PC-3 (cell line): ENCODE data around the gene RNU2-63P.
"Not testable (repeated sequence)": the region's sequence is repeated elsewhere in the genome, so short reads cannot be mapped to it uniquely, and the experiment has no call there.

Source experiments
- EZH2 ChIP-seq: fragments of 300-600 bp; sonication (generic); IDR thresholded peaks from one replicate; pipeline ENCODE4 v1.6.1; 2017; ENCODE audit warnings: antibody characterized with exemption, mild to moderate bottlenecking, low read length; ENCODE audit not compliant: unreplicated experiment
- TF ChIP-seq, protein P1 (sequence below): fragments of 300-600 bp; sonication (generic); conservative IDR thresholded peaks from 2 replicates; pipeline ENCODE4 v1.5.1; 2017; ENCODE audit warnings: antibody characterized with exemption, low read depth, mild to moderate bottlenecking, low read length

DNA sequence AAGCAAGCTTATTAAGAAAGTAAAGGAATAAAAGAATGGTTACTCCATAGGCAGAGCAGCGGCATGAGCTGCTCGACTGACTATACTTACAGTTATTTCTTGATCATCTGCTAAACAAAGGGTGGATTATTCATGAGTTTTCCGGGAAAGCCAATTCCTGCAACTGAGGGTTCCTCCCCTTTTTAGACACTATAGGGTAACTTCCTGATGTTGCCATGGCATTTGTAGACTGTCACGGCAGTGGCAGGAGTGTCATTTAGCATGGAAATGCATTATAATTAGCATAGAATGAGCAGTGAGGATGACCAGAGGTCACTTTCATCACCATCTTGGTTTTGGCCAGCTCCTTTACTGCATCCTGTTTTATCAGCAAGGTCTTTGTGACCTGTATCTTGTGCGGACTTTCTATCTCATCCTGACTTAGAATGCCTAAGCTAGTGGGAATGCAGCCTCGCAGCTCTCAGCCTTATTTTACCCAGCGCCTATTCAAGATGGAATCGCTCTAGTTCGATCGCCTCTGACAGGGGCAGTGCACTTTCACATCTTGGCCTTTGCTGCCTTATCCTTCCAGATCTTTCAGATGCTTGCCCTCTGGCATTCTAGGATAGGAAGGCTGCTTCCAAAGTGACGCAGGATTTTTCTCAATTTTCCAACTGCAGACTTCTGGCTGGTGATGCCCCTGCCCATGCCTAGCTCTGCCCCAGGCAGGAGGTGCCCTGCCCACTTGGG lies 1.9 kb upstream of the RNU2-63P start:
- TF ChIP-seq, protein P1, sequence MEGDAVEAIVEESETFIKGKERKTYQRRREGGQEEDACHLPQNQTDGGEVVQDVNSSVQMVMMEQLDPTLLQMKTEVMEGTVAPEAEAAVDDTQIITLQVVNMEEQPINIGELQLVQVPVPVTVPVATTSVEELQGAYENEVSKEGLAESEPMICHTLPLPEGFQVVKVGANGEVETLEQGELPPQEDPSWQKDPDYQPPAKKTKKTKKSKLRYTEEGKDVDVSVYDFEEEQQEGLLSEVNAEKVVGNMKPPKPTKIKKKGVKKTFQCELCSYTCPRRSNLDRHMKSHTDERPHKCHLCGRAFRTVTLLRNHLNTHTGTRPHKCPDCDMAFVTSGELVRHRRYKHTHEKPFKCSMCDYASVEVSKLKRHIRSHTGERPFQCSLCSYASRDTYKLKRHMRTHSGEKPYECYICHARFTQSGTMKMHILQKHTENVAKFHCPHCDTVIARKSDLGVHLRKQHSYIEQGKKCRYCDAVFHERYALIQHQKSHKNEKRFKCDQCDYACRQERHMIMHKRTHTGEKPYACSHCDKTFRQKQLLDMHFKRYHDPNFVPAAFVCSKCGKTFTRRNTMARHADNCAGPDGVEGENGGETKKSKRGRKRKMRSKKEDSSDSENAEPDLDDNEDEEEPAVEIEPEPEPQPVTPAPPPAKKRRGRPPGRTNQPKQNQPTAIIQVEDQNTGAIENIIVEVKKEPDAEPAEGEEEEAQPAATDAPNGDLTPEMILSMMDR, result not testable (repeated sequence)
- not testable (repeated sequence) for TF ChIP-seq EZH2
